K562 (cell line): ENCODE measurements around the gene C16orf78. TPM values are rescaled to one million over a fixed set of nuclear protein-coding genes. Genes with fewer than 3 reads are reported as not detected.

Experiments
- ATAC-seq: fragments of 200-7000 bp; cut with Tn5 transposase; 3 replicates; pipeline ENCODE4 v1.9.1; 2020; ENCODE audit warnings: moderate library complexity
- BruUV-seq: library from RNA; stranded (reverse); fragments of 400-500 nt; replicated peaks from 2 replicates; lab custom pipeline; 2021; lab: Mats Ljungman, UMichigan
- CTCF ChIA-PET: fragments of 300-600 bp; formaldehyde crosslinking; extraction: SDS; loops from one replicate; lab custom pipeline; 2021; ENCODE audit warnings: low intra/inter-chr PET ratio; lab: Yijun Ruan, JAX
- POLR2A ChIA-PET: fragments of 300-600, 350-650 bp; sonication (Branson Sonifier 250); formaldehyde crosslinking; extraction: SDS; loops from one replicate; lab custom pipeline; 2021; ENCODE audit warnings: antibody characterized with exemption, inconsistent platforms; lab: Yijun Ruan, JAX
- DNase-seq, 4 experiments: peaks; one replicate each; pipeline versions ENCODE4 v3.0.0 to v3.0.0-alpha.2; 2011 to 2018; ENCODE audit warnings: low spot score in 3 of 4, mixed read lengths in 3 of 4; ENCODE audit errors: extremely low read depth in 1 of 4
- FAIRE-seq: peaks from 2 replicates; lab custom pipeline; 2011; peaks lifted over from hg19 to GRCh38; lab: Jason Lieb, UNC
- H2AFZ ChIP-seq: 2 replicates; pipeline ENCODE4 v1.6.0; 2011; ENCODE audit warnings: low read depth, low read length, control low read depth, inconsistent platforms
- H3K27ac ChIP-seq: fragments of 200-600 bp; 3 replicates; pipeline ENCODE4 v1.8.0; 2011; ENCODE audit warnings: low read depth, mild to moderate bottlenecking, control low read depth, inconsistent platforms, low read length, moderate library complexity, mixed read lengths; ENCODE audit errors: extremely low read depth
- H3K27me3 ChIP-seq, 2 experiments: fragments of 300-600 bp in 1 of 2; 2 replicates in 1 of 2; 3 replicates in 1 of 2; pipeline versions ENCODE4 v1.6.0 to v1.8.0; 2011; ENCODE audit warnings: inconsistent platforms in 2 of 2, low read length in 2 of 2, mild to moderate bottlenecking in 1 of 2, mixed read lengths in 1 of 2, moderate library complexity in 1 of 2; ENCODE audit not compliant: control insufficient read depth in 2 of 2, insufficient read depth in 2 of 2
- H3K36me3 ChIP-seq: fragments of 300-600 bp; 3 replicates; pipeline ENCODE4 v1.8.0; 2011; ENCODE audit warnings: mild to moderate bottlenecking, low read length, inconsistent platforms; ENCODE audit not compliant: control insufficient read depth, insufficient read depth
- H3K4me1 ChIP-seq, 2 experiments: fragments of 200-600 bp in 1 of 2; replicated peaks in 1 of 2; 2 replicates in 1 of 2; 3 replicates in 1 of 2; pipeline versions ENCODE4 v1.5.1 to v1.8.0; 2011; ENCODE audit warnings: inconsistent platforms in 2 of 2, low read length in 2 of 2, mild to moderate bottlenecking in 1 of 2, mixed read lengths in 1 of 2, moderate library complexity in 1 of 2; ENCODE audit not compliant: control insufficient read depth in 2 of 2, insufficient read depth in 2 of 2
- H3K4me2 ChIP-seq: 2 replicates; pipeline ENCODE4 v1.6.1; 2011; ENCODE audit warnings: low read length, control low read depth, inconsistent platforms, mixed read lengths; ENCODE audit not compliant: insufficient read depth
- H3K4me3 ChIP-seq: fragments of 200-600 bp; sonication (generic), shearing (Covaris generic); 2 replicates; pipeline ENCODE4 v1.5.1; 2016; ENCODE audit warnings: control low read depth, inconsistent platforms
- H3K79me2 ChIP-seq: fragments of 200-600 bp; 3 replicates; pipeline ENCODE4 v1.8.0; 2011; ENCODE audit warnings: low read length, inconsistent platforms; ENCODE audit not compliant: control insufficient read depth, insufficient read depth
- H3K9ac ChIP-seq, 2 experiments: 2 replicates each; pipeline versions ENCODE4 v1.6.0 to v1.6.1; 2011; ENCODE audit warnings: low read depth in 2 of 2, low read length in 2 of 2, control low read depth in 1 of 2, inconsistent platforms in 1 of 2, mild to moderate bottlenecking in 1 of 2, mixed read lengths in 1 of 2; ENCODE audit not compliant: insufficient read depth in 1 of 2
- H3K9me1 ChIP-seq: one replicate; pipeline ENCODE4 v1.6.0; 2011; ENCODE audit warnings: inconsistent platforms, mild to moderate bottlenecking, low read length, moderate library complexity; ENCODE audit not compliant: control insufficient read depth, insufficient read depth
- H3K9me3 ChIP-seq: replicated peaks from 2 replicates; pipeline ENCODE4 v1.5.1; 2011; ENCODE audit warnings: low read depth, low read length, inconsistent platforms; ENCODE audit not compliant: control insufficient read depth, insufficient read depth
- H4K20me1 ChIP-seq: replicated peaks from 2 replicates; pipeline ENCODE4 v1.6.1; 2011; ENCODE audit warnings: low read length, inconsistent platforms, mixed read lengths; ENCODE audit not compliant: control insufficient read depth, insufficient read depth
- HDAC8 ChIP-seq: fragments of 450-650 bp; IDR thresholded peaks from 2 replicates; pipeline ENCODE4 v1.6.1; 2016; ENCODE audit warnings: mild to moderate bottlenecking, missing genetic modification characterization, moderate library complexity, missing compliant biosample characterization
- MXD1 ChIP-seq: fragments of 250-450 bp; sonication (Bioruptor Pico); IDR thresholded peaks from 2 replicates; pipeline ENCODE4 v1.8.0; 2021; ENCODE audit warnings: borderline replicate concordance, mild to moderate bottlenecking, moderate library complexity; ENCODE audit not compliant: poor library complexity, severe bottlenecking
- RBM25 ChIP-seq: fragments of 200-400 bp; formaldehyde crosslinking; IDR thresholded peaks from 2 replicates; pipeline ENCODE4 v1.6.1; 2018; ENCODE audit warnings: low read length, low read depth, moderate library complexity; ENCODE audit not compliant: severe bottlenecking
- STAT5A ChIP-seq: IDR thresholded peaks from 2 replicates; pipeline ENCODE4 v1.6.1; 2012; ENCODE audit warnings: low read length, inconsistent platforms, borderline replicate concordance
- ZNF212 ChIP-seq: fragments of 450-650 bp; formaldehyde crosslinking; IDR thresholded peaks from 2 replicates; pipeline ENCODE4 v1.4.0; 2020; ENCODE audit warnings: mild to moderate bottlenecking
- WGBS: fragments of 100-300 bp; shearing (Covaris generic); methylation state at CpG from one replicate; pipeline ENCODE4 v1.1.6; 2016; ENCODE audit warnings: low coverage, mixed read lengths; ENCODE audit not compliant: insufficient coverage; ENCODE audit errors: missing lambda C conversion rate; 5-methylcytosine and 5-hydroxymethylcytosine counted together
- in situ Hi-C: fragments of 300-500 bp; cut with MboI; formaldehyde crosslinking; loops from 4 replicates; pipeline ENCODE4 v1.15.0; 2018; ENCODE audit warnings: inconsistent platforms, mixed read lengths
- intact Hi-C: fragments of 100-400 bp; cut with micrococcal nuclease; formaldehyde crosslinking; loops from 2 replicates; pipeline ENCODE4 v1.14.2; 2022
- polyA plus RNA-seq, 8 experiments: library from polyadenylated mRNA; depleted of rRNA in 4 of 8; stranded (reverse) in 5 of 8; unstranded in 3 of 8; fragments of >200 nt; fragmentation: Nextera tagmentation in 2 of 8; fragmentation: Illumina TruSeq in 1 of 8; extraction: Ambion mirVana in 2 of 8; extraction: Trizol in 1 of 8; gene quantifications; 2 replicates each; pipeline versions ENCODE4 v1.2.1 to v1.2.3, GENCODE V29; 2011 to 2014; ENCODE audit warnings: inconsistent platforms in 1 of 8, missing spikeins in 1 of 8
- total RNA-seq, 7 experiments: library from RNA; depleted of rRNA in 6 of 7; stranded (reverse); fragments of >200 nt in 6 of 7; fragmentation: Illumina TruSeq in 2 of 7; extraction: Trizol in 2 of 7; gene quantifications; 2 replicates each; pipeline versions ENCODE4 v1.2.1 to v1.2.3, GENCODE V29; 2011 to 2021; ENCODE audit warnings: low replicate concordance in 1 of 7

Gene C16orf78
- total and polyA plus RNA-seq, 9 of the 15 experiments (the other 6 are each of a cell fraction or from before 2014, with no cell fraction given): not detected

GRCh38 chr16:49399594-49400364 is 26.2 kb downstream of the C16orf78 start:
- H3K79me2 ChIP-seq: no peaks in the 10 kb centered on the region
- H3K9ac ChIP-seq: no peak overlapping the region
- H3K9me1 ChIP-seq: no peaks in the 10 kb centered on the region
- H3K4me2 ChIP-seq: no peak overlapping the region
- ChIA-PET CTCF (no interaction called here), POLR2A (no interaction called here)
- H3K27me3 ChIP-seq: peaks cover 0 to 6% of the 10 kb centered on the region in 2 experiments; a peak in 1 of 5 replicates
- no TSS peak for BruUV-seq
- H2AFZ ChIP-seq: no peak overlapping the region
- no peak for FAIRE-seq
- in situ Hi-C loops (no loop called here), intact Hi-C loops (no loop called here)
- no peaks in the 10 kb centered on the region for H3K4me1 ChIP-seq
- no peaks in the 10 kb centered on the region for H3K9me3 ChIP-seq
- DNase-seq: no peak
- H3K36me3 ChIP-seq: no peaks in the 10 kb centered on the region
- ATAC-seq: no peak
- no peak overlapping the region for H3K27ac ChIP-seq
- no peaks in the 10 kb centered on the region for H4K20me1 ChIP-seq
- no peak overlapping the region for H3K4me3 ChIP-seq
- WGBS: 0% methylated on average over 9 of the region's 9 CpGs
- TF ChIP-seq STAT5A (no peak), RBM25 (peak; percentile 51), MXD1 (no peak), HDAC8 (tag) (no peak), ZNF212 (no peak)
